Osteocyte (in vitro differentiated cells): ENCODE measurements around the gene MFSD6L. TPM values are rescaled to one million over a fixed set of nuclear protein-coding genes. Genes with fewer than 3 reads are reported as not detected.

Experiments
- DNase-seq: peaks from one replicate; pipeline ENCODE4 v3.0.0; 2021; ENCODE audit warnings: mixed read lengths; ENCODE audit not compliant: unreplicated experiment; ENCODE audit errors: extremely low spot score
- H3K27ac Mint-ChIP-seq: one replicate; pipeline ENCODE4 v1.8.0; 2021; ENCODE audit warnings: mild to moderate bottlenecking, mixed read lengths; ENCODE audit not compliant: unreplicated experiment
- H3K27me3 Mint-ChIP-seq: one replicate; pipeline ENCODE4 v1.8.0; 2021; ENCODE audit warnings: mixed read lengths; ENCODE audit not compliant: unreplicated experiment
- H3K36me3 Mint-ChIP-seq: one replicate; pipeline ENCODE4 v1.8.0; 2021; ENCODE audit warnings: mixed read lengths; ENCODE audit not compliant: unreplicated experiment
- H3K4me1 Mint-ChIP-seq: one replicate; pipeline ENCODE4 v1.8.0; 2021; ENCODE audit warnings: mixed read lengths; ENCODE audit not compliant: unreplicated experiment
- H3K4me3 Mint-ChIP-seq: one replicate; pipeline ENCODE4 v1.8.0; 2021; ENCODE audit warnings: mild to moderate bottlenecking, moderate library complexity, mixed read lengths; ENCODE audit not compliant: unreplicated experiment
- H3K9me3 Mint-ChIP-seq: one replicate; pipeline ENCODE4 v1.8.0; 2021; ENCODE audit warnings: mixed read lengths; ENCODE audit not compliant: unreplicated experiment
- CTCF ChIP-seq: fragments of 200-600 bp; sonication (generic); IDR thresholded peaks from 2 replicates; pipeline ENCODE4 v1.5.0; 2021; ENCODE audit warnings: antibody characterized with exemption, mild to moderate bottlenecking, moderate library complexity
- total RNA-seq: library from RNA; stranded (reverse); gene quantifications from 2 replicates; pipeline ENCODE4 v1.2.1, GENCODE V29; 2021

The MFSD6L gene
- total RNA-seq, 1 donor from 2014 or later: not detected

- Mint-ChIP-seq H3K4me3 (no peak overlapping the region), H3K27ac (no peak overlapping the region), H3K27me3 (peaks cover 2% of the 10 kb centered on the region), H3K4me1 (peaks cover 9% of the 10 kb centered on the region), H3K36me3 (no peaks in the 10 kb centered on the region), H3K9me3 (no peaks in the 10 kb centered on the region)
- no peak for DNase-seq
- no peak for TF ChIP-seq CTCF
Measured at GRCh38 chr17:8798176-8798845, 854 bp downstream of the MFSD6L start.

- Mint-ChIP-seq H3K27me3 (peaks cover 2% of the 10 kb centered on the region), H3K4me1 (peaks cover 8% of the 10 kb centered on the region), H3K27ac (no peak overlapping the region), H3K36me3 (no peaks in the 10 kb centered on the region), H3K4me3 (no peak overlapping the region), H3K9me3 (no peaks in the 10 kb centered on the region)
- no peak for DNase-seq
- no peak for TF ChIP-seq CTCF
Measured at GRCh38 chr17:8797621-8798175, 1.5 kb downstream of the MFSD6L start.

GRCh38 chr17:8794636-8795035 lies 4.5 kb downstream of the MFSD6L start:
- peaks cover 6% of the 10 kb centered on the region for H3K9me3 Mint-ChIP-seq
- H3K27me3 Mint-ChIP-seq: peaks cover 2% of the 10 kb centered on the region
- H3K4me3 Mint-ChIP-seq: no peak overlapping the region
- H3K4me1 Mint-ChIP-seq: peaks cover 6% of the 10 kb centered on the region
- DNase-seq: no peak
- no peak overlapping the region for H3K27ac Mint-ChIP-seq
- H3K36me3 Mint-ChIP-seq: no peaks in the 10 kb centered on the region
- TF ChIP-seq CTCF: no peak

GRCh38 chr17:8793649-8794048 lies 5.5 kb downstream of the MFSD6L start:
- TF ChIP-seq CTCF: no peak
- peaks cover 1% of the 10 kb centered on the region for H3K4me1 Mint-ChIP-seq
- no peak overlapping the region for H3K4me3 Mint-ChIP-seq

GRCh38 chr17:8792646-8793045 lies 6.5 kb downstream of the MFSD6L start:
- peaks cover 6% of the 10 kb centered on the region for H3K9me3 Mint-ChIP-seq
- no peak overlapping the region for H3K27ac Mint-ChIP-seq
- TF ChIP-seq CTCF: no peak
- H3K4me3 Mint-ChIP-seq: no peak overlapping the region
- no peak for DNase-seq
- H3K4me1 Mint-ChIP-seq: no peaks in the 10 kb centered on the region
- H3K27me3 Mint-ChIP-seq: peaks cover 2% of the 10 kb centered on the region
- no peaks in the 10 kb centered on the region for H3K36me3 Mint-ChIP-seq

More at GRCh38 chr17:8793649-8794048, 5.5 kb downstream of the MFSD6L start:
- no peak for DNase-seq
- Mint-ChIP-seq H3K9me3 (peaks cover 6% of the 10 kb centered on the region), H3K36me3 (no peaks in the 10 kb centered on the region), H3K27ac (no peak overlapping the region), H3K27me3 (peaks cover 2% of the 10 kb centered on the region)
